K562 (cell line): Measurements from ENCODE around the gene SLC35G2. TPM values are rescaled to one million over a fixed set of nuclear protein-coding genes. Genes with fewer than 3 reads are reported as not detected.
A peak's percentile ranks its signal among the peaks of the same experiment; 100 is the strongest.

Source experiments
- BRD9 ChIP-seq: fragments of 450-650 bp; IDR thresholded peaks from 2 replicates; pipeline ENCODE4 v1.6.1; 2018; ENCODE audit warnings: low read depth; ENCODE audit not compliant: partially characterized antibody
- ETV5 ChIP-seq: sonication (generic); formaldehyde crosslinking; IDR thresholded peaks from 2 replicates; pipeline ENCODE4 v1.4.0; 2020; ENCODE audit warnings: low read depth, mild to moderate bottlenecking, missing genetic modification reagents
- FOXP1 ChIP-seq: sonication (generic); formaldehyde crosslinking; IDR thresholded peaks from 2 replicates; pipeline ENCODE4 v1.8.0; 2022; ENCODE audit warnings: mild to moderate bottlenecking, missing genetic modification reagents
- MTA1 ChIP-seq: fragments of 450-650 bp; IDR thresholded peaks from 2 replicates; pipeline ENCODE4 v1.6.1; 2017; ENCODE audit warnings: borderline replicate concordance
- NFE2L1 ChIP-seq: fragments of 450-650 bp; IDR thresholded peaks from 2 replicates; pipeline ENCODE4 v1.6.1; 2016; ENCODE audit warnings: missing genetic modification characterization, low read depth, mild to moderate bottlenecking, missing compliant biosample characterization, moderate library complexity, borderline replicate concordance
- PRPF4 ChIP-seq: fragments of 200-400 bp; formaldehyde crosslinking; IDR thresholded peaks from one replicate; pipeline ENCODE4 v1.6.1; 2017; ENCODE audit warnings: low read length, low read depth, mild to moderate bottlenecking; ENCODE audit not compliant: insufficient read depth, poor library complexity, severe bottlenecking
- SRF ChIP-seq, 2 experiments: fragments of 250-450, 450-650 bp in 1 of 2; sonication (Bioruptor Pico) in 1 of 2; sonication (generic) in 1 of 2; formaldehyde crosslinking; IDR thresholded peaks; 2 replicates each; pipeline versions ENCODE4 v1.5.0 to v1.5.1; 2020 to 2022; ENCODE audit warnings: mild to moderate bottlenecking in 1 of 2, missing genetic modification reagents in 1 of 2
- ZBTB8A ChIP-seq: fragments of 450-650 bp; IDR thresholded peaks from 2 replicates; pipeline ENCODE4 v1.6.1; 2018; ENCODE audit warnings: mild to moderate bottlenecking, moderate library complexity; ENCODE audit not compliant: partially characterized antibody
- ZFX ChIP-seq: sonication (generic); formaldehyde crosslinking; IDR thresholded peaks from 2 replicates; pipeline ENCODE4 v1.8.0; 2022; ENCODE audit warnings: mild to moderate bottlenecking, missing genetic modification reagents, moderate library complexity
- ZNF184 ChIP-seq: sonication (generic); formaldehyde crosslinking; IDR thresholded peaks from 2 replicates; pipeline ENCODE4 v1.5.0; 2020; ENCODE audit warnings: missing genetic modification reagents
- polyA plus RNA-seq, 8 experiments: library from polyadenylated mRNA; depleted of rRNA in 4 of 8; stranded (reverse) in 5 of 8; unstranded in 3 of 8; fragments of >200 nt; fragmentation: Nextera tagmentation in 2 of 8; fragmentation: Illumina TruSeq in 1 of 8; extraction: Ambion mirVana in 2 of 8; extraction: Trizol in 1 of 8; gene quantifications; 2 replicates each; pipeline versions ENCODE4 v1.2.1 to v1.2.3, GENCODE V29; 2011 to 2014; ENCODE audit warnings: inconsistent platforms in 1 of 8, missing spikeins in 1 of 8
- total RNA-seq, 7 experiments: library from RNA; depleted of rRNA in 6 of 7; stranded (reverse); fragments of >200 nt in 6 of 7; fragmentation: Illumina TruSeq in 2 of 7; extraction: Trizol in 2 of 7; gene quantifications; 2 replicates each; pipeline versions ENCODE4 v1.2.1 to v1.2.3, GENCODE V29; 2011 to 2021; ENCODE audit warnings: low replicate concordance in 1 of 7
- TF ChIP-seq, protein P1 (sequence below): sonication (generic); formaldehyde crosslinking; IDR thresholded peaks from 2 replicates; pipeline ENCODE4 v1.8.0; 2023; ENCODE audit warnings: missing genetic modification reagents, mild to moderate bottlenecking, borderline replicate concordance
- TF ChIP-seq, protein P2 (sequence below): fragments of 450-650 bp; IDR thresholded peaks from 2 replicates; pipeline ENCODE4 v1.6.1; 2016; ENCODE audit warnings: low read depth
- TF ChIP-seq, protein P3 (sequence below): sonication (generic); formaldehyde crosslinking; IDR thresholded peaks from 2 replicates; pipeline ENCODE4 v1.8.0; 2022; ENCODE audit warnings: mild to moderate bottlenecking, missing genetic modification reagents

Gene SLC35G2
- total and polyA plus RNA-seq, 9 of the 15 experiments (the other 6 are each of a cell fraction or from before 2014, with no cell fraction given), result 2.6 to 5.9 (median 3.2) TPM

DNA sequence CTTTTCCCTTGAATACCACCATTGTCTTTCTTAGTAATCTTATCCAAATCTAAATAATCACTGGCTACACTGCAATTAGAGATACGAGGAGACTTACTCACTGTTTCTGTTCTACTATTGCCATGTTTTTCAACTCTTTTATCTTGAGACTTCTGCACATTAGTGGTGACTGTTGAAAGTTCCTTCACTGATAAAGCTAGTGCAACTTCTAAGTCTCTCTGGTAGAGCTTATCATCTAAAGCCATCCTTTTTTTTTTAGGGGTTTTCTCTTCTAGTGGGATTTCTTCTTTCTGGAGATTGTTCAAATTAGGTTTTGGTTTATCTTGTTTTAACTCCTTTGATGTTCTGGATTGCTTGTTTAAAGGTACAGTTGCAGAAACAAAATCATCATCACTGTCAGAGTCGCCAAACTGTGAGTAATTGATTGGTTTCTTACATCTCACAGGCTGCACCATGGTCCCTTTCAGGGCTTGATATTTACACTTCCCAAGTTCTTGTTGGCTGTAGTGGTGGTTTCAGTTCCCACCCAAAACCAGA lies 80.8 kb downstream of the SLC35G2 start (continued):
- TF ChIP-seq ZFX (CRISPR knock-in tag) (no peak), BRD9 (no peak), ZNF184 (CRISPR knock-in tag) (no peak), FOXP1 (CRISPR knock-in tag) (no peak), NFE2L1 (no peak), MTA1 (peak; percentile 67; the same call in 1 of the 2 replicates), ETV5 (no peak), PRPF4 (no peak), ZBTB8A (no peak), SRF (CRISPR knock-in tag; IDR thresholded peaks at IDR 0.05) (no peak)
- TF ChIP-seq, protein P1, sequence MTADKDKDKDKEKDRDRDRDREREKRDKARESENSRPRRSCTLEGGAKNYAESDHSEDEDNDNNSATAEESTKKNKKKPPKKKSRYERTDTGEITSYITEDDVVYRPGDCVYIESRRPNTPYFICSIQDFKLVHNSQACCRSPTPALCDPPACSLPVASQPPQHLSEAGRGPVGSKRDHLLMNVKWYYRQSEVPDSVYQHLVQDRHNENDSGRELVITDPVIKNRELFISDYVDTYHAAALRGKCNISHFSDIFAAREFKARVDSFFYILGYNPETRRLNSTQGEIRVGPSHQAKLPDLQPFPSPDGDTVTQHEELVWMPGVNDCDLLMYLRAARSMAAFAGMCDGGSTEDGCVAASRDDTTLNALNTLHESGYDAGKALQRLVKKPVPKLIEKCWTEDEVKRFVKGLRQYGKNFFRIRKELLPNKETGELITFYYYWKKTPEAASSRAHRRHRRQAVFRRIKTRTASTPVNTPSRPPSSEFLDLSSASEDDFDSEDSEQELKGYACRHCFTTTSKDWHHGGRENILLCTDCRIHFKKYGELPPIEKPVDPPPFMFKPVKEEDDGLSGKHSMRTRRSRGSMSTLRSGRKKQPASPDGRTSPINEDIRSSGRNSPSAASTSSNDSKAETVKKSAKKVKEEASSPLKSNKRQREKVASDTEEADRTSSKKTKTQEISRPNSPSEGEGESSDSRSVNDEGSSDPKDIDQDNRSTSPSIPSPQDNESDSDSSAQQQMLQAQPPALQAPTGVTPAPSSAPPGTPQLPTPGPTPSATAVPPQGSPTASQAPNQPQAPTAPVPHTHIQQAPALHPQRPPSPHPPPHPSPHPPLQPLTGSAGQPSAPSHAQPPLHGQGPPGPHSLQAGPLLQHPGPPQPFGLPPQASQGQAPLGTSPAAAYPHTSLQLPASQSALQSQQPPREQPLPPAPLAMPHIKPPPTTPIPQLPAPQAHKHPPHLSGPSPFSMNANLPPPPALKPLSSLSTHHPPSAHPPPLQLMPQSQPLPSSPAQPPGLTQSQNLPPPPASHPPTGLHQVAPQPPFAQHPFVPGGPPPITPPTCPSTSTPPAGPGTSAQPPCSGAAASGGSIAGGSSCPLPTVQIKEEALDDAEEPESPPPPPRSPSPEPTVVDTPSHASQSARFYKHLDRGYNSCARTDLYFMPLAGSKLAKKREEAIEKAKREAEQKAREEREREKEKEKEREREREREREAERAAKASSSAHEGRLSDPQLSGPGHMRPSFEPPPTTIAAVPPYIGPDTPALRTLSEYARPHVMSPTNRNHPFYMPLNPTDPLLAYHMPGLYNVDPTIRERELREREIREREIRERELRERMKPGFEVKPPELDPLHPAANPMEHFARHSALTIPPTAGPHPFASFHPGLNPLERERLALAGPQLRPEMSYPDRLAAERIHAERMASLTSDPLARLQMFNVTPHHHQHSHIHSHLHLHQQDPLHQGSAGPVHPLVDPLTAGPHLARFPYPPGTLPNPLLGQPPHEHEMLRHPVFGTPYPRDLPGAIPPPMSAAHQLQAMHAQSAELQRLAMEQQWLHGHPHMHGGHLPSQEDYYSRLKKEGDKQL (CRISPR knock-in tag), result no peak
- TF ChIP-seq, protein P2, sequence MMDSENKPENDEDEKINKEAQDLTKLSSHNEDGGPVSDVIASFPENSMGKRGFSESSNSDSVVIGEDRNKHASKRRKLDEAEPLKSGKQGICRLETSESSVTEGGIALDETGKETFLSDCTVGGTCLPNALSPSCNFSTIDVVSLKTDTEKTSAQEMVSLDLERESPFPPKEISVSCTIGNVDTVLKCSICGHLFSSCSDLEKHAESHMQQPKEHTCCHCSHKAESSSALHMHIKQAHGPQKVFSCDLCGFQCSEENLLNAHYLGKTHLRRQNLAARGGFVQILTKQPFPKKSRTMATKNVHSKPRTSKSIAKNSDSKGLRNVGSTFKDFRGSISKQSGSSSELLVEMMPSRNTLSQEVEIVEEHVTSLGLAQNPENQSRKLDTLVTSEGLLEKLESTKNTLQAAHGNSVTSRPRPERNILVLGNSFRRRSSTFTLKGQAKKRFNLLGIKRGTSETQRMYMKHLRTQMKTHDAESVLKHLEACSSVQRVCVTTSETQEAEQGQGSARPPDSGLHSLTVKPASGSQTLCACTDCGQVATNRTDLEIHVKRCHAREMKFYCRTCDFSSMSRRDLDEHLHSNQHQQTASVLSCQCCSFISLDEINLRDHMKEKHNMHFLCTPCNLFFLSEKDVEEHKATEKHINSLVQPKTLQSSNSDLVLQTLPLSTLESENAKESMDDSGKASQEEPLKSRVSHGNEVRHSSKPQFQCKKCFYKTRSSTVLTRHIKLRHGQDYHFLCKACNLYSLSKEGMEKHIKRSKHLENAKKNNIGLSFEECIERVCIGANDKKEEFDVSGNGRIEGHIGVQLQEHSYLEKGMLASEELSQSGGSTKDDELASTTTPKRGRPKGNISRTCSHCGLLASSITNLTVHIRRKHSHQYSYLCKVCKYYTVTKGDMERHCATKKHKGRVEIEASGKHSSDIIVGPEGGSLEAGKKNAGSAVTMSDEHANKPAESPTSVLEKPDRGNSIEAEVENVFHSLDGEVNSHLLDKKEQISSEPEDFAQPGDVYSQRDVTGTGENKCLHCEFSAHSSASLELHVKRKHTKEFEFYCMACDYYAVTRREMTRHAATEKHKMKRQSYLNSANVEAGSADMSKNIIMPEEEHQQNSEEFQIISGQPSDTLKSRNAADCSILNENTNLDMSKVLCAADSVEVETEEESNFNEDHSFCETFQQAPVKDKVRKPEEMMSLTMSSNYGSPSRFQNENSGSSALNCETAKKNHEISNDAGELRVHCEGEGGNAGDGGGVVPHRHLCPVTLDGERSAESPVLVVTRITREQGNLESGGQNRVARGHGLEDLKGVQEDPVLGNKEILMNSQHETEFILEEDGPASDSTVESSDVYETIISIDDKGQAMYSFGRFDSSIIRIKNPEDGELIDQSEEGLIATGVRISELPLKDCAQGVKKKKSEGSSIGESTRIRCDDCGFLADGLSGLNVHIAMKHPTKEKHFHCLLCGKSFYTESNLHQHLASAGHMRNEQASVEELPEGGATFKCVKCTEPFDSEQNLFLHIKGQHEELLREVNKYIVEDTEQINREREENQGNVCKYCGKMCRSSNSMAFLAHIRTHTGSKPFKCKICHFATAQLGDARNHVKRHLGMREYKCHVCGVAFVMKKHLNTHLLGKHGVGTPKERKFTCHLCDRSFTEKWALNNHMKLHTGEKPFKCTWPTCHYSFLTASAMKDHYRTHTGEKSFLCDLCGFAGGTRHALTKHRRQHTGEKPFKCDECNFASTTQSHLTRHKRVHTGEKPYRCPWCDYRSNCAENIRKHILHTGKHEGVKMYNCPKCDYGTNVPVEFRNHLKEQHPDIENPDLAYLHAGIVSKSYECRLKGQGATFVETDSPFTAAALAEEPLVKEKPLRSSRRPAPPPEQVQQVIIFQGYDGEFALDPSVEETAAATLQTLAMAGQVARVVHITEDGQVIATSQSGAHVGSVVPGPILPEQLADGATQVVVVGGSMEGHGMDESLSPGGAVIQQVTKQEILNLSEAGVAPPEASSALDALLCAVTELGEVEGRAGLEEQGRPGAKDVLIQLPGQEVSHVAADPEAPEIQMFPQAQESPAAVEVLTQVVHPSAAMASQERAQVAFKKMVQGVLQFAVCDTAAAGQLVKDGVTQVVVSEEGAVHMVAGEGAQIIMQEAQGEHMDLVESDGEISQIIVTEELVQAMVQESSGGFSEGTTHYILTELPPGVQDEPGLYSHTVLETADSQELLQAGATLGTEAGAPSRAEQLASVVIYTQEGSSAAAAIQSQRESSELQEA, result no peak
- TF ChIP-seq, protein P3, sequence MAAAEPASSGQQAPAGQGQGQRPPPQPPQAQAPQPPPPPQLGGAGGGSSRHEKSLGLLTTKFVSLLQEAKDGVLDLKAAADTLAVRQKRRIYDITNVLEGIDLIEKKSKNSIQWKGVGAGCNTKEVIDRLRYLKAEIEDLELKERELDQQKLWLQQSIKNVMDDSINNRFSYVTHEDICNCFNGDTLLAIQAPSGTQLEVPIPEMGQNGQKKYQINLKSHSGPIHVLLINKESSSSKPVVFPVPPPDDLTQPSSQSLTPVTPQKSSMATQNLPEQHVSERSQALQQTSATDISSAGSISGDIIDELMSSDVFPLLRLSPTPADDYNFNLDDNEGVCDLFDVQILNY (CRISPR knock-in tag), result no peak
